Ovary (tissue), 3 donors: ENCODE measurements around the gene KIAA0040.

Source experiments
- POLR2A ChIP-seq: fragments of 450-650 bp; IDR thresholded peaks from one replicate; pipeline ENCODE4 v1.6.1; 2017; ENCODE audit warnings: antibody characterized with exemption, mild to moderate bottlenecking, moderate library complexity
- TF ChIP-seq, protein P1 (sequence below), 3 donors: fragments of 450-650 bp in 2 of 3; fragments of 200-600 bp in 1 of 3; IDR thresholded peaks; one replicate each; pipeline versions ENCODE4 v1.5.1 to v1.8.0; 2016 to 2022; ENCODE audit warnings: antibody characterized with exemption in 3 of 3, mild to moderate bottlenecking in 1 of 3
- donor health status: DM: no; HTN: no; CAD: no.

DNA sequence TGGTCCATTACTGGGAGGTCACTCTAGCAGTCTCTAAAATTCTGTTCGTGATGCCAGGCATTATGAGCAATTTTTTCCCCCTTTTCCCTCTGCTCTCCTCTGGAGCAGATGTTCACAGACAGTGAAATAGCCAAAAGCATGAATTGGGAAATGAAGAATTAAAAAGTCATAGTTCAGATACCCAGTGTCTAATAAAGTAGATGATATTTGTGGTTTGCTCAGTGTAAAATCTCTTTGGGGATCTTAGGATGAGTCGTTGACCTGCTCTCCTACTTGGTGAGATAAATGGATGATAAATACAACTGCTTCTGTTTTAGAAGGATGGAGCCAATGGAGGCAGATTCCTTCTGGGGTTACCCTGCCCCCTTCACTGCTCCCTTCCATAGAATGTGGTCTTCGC lies 56.3 kb downstream of the KIAA0040 start:
- TF ChIP-seq, protein P1, sequence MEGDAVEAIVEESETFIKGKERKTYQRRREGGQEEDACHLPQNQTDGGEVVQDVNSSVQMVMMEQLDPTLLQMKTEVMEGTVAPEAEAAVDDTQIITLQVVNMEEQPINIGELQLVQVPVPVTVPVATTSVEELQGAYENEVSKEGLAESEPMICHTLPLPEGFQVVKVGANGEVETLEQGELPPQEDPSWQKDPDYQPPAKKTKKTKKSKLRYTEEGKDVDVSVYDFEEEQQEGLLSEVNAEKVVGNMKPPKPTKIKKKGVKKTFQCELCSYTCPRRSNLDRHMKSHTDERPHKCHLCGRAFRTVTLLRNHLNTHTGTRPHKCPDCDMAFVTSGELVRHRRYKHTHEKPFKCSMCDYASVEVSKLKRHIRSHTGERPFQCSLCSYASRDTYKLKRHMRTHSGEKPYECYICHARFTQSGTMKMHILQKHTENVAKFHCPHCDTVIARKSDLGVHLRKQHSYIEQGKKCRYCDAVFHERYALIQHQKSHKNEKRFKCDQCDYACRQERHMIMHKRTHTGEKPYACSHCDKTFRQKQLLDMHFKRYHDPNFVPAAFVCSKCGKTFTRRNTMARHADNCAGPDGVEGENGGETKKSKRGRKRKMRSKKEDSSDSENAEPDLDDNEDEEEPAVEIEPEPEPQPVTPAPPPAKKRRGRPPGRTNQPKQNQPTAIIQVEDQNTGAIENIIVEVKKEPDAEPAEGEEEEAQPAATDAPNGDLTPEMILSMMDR (IDR thresholded peaks at IDR 0.05): no peak
- TF ChIP-seq POLR2A: no peak
